ENCODE results near the gene CCM2L.
A peak's percentile ranks its signal among the peaks of the same experiment; 100 is the strongest.

The CCM2L gene

GRCh38 chr20:32010101-32010500 lies at the start of gene CCM2L:
TSS of gene CCM2L (plus strand) at chr20:32010438. CDS start at chr20:32010455, 17 bp downstream.
- DNase-seq, result no peak

- no peak for DNase-seq
These were observed 47.5 kb upstream of the CCM2L start for GRCh38 chr20:31962761-31963160.

GRCh38 chr20:31963889-31964288 lies 46.3 kb upstream of the CCM2L start:
- DNase-seq, result no peak

- DNase-seq, result no peak
These were observed 43.1 kb upstream of the CCM2L start for GRCh38 chr20:31966991-31967655.

GRCh38 chr20:31967830-31968249 lies 42.4 kb upstream of the CCM2L start, which contains the start of gene XKR7:
TSS of gene XKR7 (plus strand) at chr20:31968151. CDS start at chr20:31968176, 25 bp downstream.
- DNase-seq, result peak; percentile 73

GRCh38 chr20:31968291-31969126 lies 41.7 kb upstream of the CCM2L start:
- DNase-seq, result no peak

- DNase-seq, result no peak
These were observed 40.2 kb upstream of the CCM2L start for GRCh38 chr20:31969991-31970390.

GRCh38 chr20:31972471-31973021 lies 37.7 kb upstream of the CCM2L start:
- no peak for DNase-seq

GRCh38 chr20:31974296-31974695 lies 35.9 kb upstream of the CCM2L start:
- no peak for DNase-seq

- DNase-seq, result no peak
These were observed 35.2 kb upstream of the CCM2L start for GRCh38 chr20:31974951-31975487.

GRCh38 chr20:31975874-31976273 lies 34.4 kb upstream of the CCM2L start:
- DNase-seq, result no peak

- no peak for DNase-seq
These were observed 33.2 kb upstream of the CCM2L start for GRCh38 chr20:31977080-31977479.

GRCh38 chr20:31979713-31980426 lies 30.4 kb upstream of the CCM2L start:
- DNase-seq, result no peak

- DNase-seq, result no peak
These were observed 28.5 kb upstream of the CCM2L start for GRCh38 chr20:31981784-31982183.

- no peak for DNase-seq
These were observed 25.2 kb upstream of the CCM2L start for GRCh38 chr20:31984981-31985471.

GRCh38 chr20:31987744-31988143 lies 22.5 kb upstream of the CCM2L start:
- DNase-seq, result no peak

- no peak for DNase-seq
These were observed 21.7 kb upstream of the CCM2L start for GRCh38 chr20:31988430-31989015.

GRCh38 chr20:31989030-31989645 lies 21.1 kb upstream of the CCM2L start:
- DNase-seq, result no peak

- DNase-seq, result no peak
These were observed 19.4 kb upstream of the CCM2L start for GRCh38 chr20:31990641-31991338.

- no peak for DNase-seq
These were observed 18.9 kb upstream of the CCM2L start for GRCh38 chr20:31991339-31991705.

- no peak for DNase-seq
These were observed 18.2 kb upstream of the CCM2L start for GRCh38 chr20:31992086-31992485.

All from NCI-H510A (cell line).